AG09319 (cell line): ENCODE data around the gene NENF.

Experiments
- DNase-seq: peaks from one replicate; pipeline ENCODE4 v3.0.0-alpha.2; 2010; ENCODE audit warnings: low read depth; ENCODE audit errors: extremely low read depth
- CTCF ChIP-seq: IDR thresholded peaks from 2 replicates; pipeline ENCODE4 v1.5.1; 2011; ENCODE audit warnings: low read depth, mild to moderate bottlenecking, inconsistent platforms, low read length, moderate library complexity

The NENF gene

GRCh38 chr1:212401838-212402582 lies 30.7 kb upstream of the NENF start:
- no peak for DNase-seq
- no peak for TF ChIP-seq CTCF

DNA sequence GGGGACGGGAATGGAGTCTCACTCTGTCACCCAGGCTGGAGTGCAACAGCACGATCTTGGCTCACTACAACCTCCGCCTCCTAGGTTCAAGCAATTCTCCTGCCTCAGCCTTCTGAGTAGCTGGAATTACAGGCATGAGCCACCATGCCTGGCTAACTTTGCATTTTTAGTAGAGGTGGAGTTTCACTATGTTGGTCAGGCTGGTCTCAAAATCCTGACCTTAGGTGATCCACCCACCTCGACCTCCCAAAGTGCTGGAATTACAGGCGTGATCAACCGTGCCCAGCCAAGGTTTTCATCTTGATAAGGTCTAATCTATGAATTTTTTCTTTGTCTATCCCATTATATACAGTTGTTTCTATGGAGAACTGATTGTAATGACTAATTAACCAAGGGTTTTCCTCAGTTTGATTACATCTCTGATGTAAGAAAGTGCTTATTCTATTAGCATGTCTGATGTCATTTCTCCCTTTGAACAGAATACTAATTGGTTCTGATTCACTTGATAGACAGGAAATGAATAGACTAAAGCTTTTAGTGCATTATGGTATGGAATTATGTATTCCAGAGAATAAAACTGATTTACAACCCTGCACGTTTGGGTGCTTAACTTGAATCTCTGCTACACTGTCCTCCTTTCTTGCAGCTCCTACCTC lies 29.9 kb upstream of the NENF start:
- no peak for TF ChIP-seq CTCF
- DNase-seq = no peak

- DNase-seq = no peak
- TF ChIP-seq CTCF = no peak
Measured at GRCh38 chr1:212410231-212410820, 22.4 kb upstream of the NENF start.

GRCh38 chr1:212412374-212412773 lies 20.3 kb upstream of the NENF start:
- no peak for DNase-seq
- no peak for TF ChIP-seq CTCF

GRCh38 chr1:212413902-212414327 lies 18.8 kb upstream of the NENF start:
- DNase-seq = no peak
- TF ChIP-seq CTCF = no peak

- no peak for TF ChIP-seq CTCF
- peak; percentile 52 for DNase-seq
Measured at GRCh38 chr1:212414328-212415106, 18.2 kb upstream of the NENF start, which contains the start of gene PACC1. PACC1 (minus strand) TSS chr1:212414886; CDS start chr1:212414757, 129 bp downstream.
